Activated CD4-positive, alpha-beta T cell treated with anti-CD3 and anti-CD28 coated beads, Interleukin-2, Interleukin-6, amounts not matched to agents 100 ng/mL and 50 ng/mL, durations not matched to agents 16 hours and 8 hours (primary cell): ENCODE measurements around the gene TGFBR2.

Experiments
- DNase-seq: peaks from one replicate; pipeline ENCODE4 v3.0.0-alpha.2; 2020

TGFBR2 gene

GRCh38 chr3:30606301-30607031 is at the start of gene TGFBR2:
TGFBR2 (plus strand) TSS chr3:30606601; CDS start chr3:30606884, 283 bp downstream.
- peak; percentile 94 for DNase-seq

- no peak for DNase-seq
These were observed 48.6 kb upstream of the TGFBR2 start for GRCh38 chr3:30557746-30558303.

GRCh38 chr3:30563956-30564355 is 42.4 kb upstream of the TGFBR2 start:
- no peak for DNase-seq

GRCh38 chr3:30567139-30567753 is 39.2 kb upstream of the TGFBR2 start:
- no peak for DNase-seq

GRCh38 chr3:30576946-30577345 is 29.5 kb upstream of the TGFBR2 start:
- no peak for DNase-seq

GRCh38 chr3:30577788-30578187 is 28.6 kb upstream of the TGFBR2 start:
- DNase-seq: no peak

- DNase-seq: peak; percentile 13
These were observed 27.9 kb upstream of the TGFBR2 start for GRCh38 chr3:30578479-30578878.

GRCh38 chr3:30578986-30579579 is 27.3 kb upstream of the TGFBR2 start:
- no peak for DNase-seq

GRCh38 chr3:30581067-30581585 is 25.3 kb upstream of the TGFBR2 start:
- no peak for DNase-seq

- DNase-seq: no peak
These were observed 24.4 kb upstream of the TGFBR2 start for GRCh38 chr3:30581982-30582381.

GRCh38 chr3:30583973-30584372 is 22.4 kb upstream of the TGFBR2 start:
- DNase-seq: no peak

- no peak for DNase-seq
These were observed 20.7 kb upstream of the TGFBR2 start for GRCh38 chr3:30585654-30586053.

- DNase-seq: no peak
These were observed 20.1 kb upstream of the TGFBR2 start for GRCh38 chr3:30586096-30586805.

GRCh38 chr3:30586806-30587486 is 19.5 kb upstream of the TGFBR2 start:
- no peak for DNase-seq

GRCh38 chr3:30587904-30588303 is 18.5 kb upstream of the TGFBR2 start:
- no peak for DNase-seq

GRCh38 chr3:30596152-30596551 is 10.2 kb upstream of the TGFBR2 start:
- DNase-seq: no peak

- no peak for DNase-seq
These were observed 9.2 kb upstream of the TGFBR2 start for GRCh38 chr3:30597131-30597768.

- no peak for DNase-seq
These were observed 8.6 kb upstream of the TGFBR2 start for GRCh38 chr3:30597769-30598134.

- DNase-seq: peak; percentile 45
These were observed 7.5 kb upstream of the TGFBR2 start for GRCh38 chr3:30598668-30599545.

GRCh38 chr3:30600572-30600971 is 5.8 kb upstream of the TGFBR2 start:
- DNase-seq: no peak

- DNase-seq: no peak
These were observed 3.5 kb upstream of the TGFBR2 start for GRCh38 chr3:30602946-30603345.
